GM18505 (cell line): ENCODE results near the gene MEF2A.

ENCODE experiments used
- ATAC-seq: cut with Tn5 transposase; IDR thresholded peaks from one replicate; pipeline ENCODE4 v1.9.1; 2021; ENCODE audit not compliant: unreplicated experiment
- POLR2A ChIP-seq: IDR thresholded peaks from 4 replicates; pipeline ENCODE4 v1.6.1; 2011; ENCODE audit warnings: borderline replicate concordance; ENCODE audit not compliant: insufficient read depth, insufficient read length; ENCODE audit errors: extremely low read depth

Gene MEF2A

GRCh38 chr15:99552111-99552510 is 13.7 kb upstream of the MEF2A start:
- TF ChIP-seq POLR2A: no peak
- no peak for ATAC-seq

DNA sequence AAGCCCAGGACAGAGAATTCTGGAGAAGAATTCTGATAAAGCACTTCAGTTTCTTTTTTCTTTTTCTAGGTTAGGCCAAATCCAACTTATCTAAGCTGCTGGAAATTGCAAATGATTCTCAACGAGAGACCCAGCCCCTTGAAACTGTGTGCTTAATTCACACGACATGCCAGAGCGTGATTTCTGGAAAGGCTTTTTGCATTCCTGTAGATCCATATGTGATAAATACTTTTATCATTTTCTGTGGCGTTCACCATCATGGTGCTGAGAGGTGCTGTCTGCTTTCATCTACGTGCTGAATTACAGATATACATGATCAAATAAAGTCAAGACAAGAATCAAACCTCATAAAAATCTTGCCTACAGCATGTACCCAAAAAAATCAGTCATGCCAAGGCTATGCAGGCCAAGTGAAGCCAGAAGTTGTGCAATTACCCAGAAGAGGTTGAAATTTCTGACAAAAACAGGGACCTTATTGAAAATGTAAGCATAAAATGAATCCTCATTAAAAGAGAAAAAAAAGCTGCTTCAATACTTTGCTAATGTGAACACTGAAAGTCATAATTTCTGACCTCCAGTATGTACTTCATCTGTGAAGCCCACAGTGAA is 10.8 kb upstream of the MEF2A start:
- TF ChIP-seq POLR2A: no peak
- no peak for ATAC-seq

DNA sequence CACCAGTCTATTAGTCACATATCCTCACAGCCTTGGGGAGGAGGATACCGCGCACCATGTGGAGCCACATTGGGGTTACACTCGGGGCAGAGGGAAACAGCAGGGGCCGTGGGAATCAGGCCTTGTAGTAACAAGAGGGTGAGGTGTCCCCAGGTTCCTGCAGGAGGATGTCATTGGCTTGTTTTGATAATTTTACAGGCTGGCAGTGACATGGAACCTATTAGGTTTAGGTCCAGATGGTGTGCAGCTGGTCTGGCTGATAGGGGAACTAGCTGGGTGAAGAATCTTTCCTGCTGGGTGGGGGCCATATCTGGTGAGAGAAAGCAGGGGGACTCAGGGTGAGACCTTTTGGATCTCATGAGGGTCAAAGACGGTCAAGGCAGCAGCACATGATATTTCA is 9.8 kb upstream of the MEF2A start:
- no peak for ATAC-seq
- TF ChIP-seq POLR2A: no peak

GRCh38 chr15:99556578-99556977 is 9.2 kb upstream of the MEF2A start:
- ATAC-seq: no peak
- no peak for TF ChIP-seq POLR2A

DNA sequence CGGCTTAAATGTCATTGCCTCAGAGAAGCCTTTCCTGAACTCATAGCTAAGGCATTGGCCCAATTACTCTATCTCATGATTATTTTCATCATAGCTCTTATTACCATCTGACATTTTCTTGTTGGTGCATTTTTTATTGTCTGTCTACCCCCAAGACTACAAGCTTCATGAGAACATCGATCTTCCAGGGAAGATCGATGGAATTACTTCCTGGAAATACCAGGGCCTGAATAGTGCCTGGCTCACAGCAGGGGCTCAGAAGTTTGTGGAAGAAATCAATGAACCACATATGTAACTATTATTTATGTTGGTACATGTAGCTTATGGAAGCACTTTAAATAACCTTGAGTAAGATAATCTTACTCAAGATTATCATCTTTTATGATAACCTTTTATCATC is 7.7 kb upstream of the MEF2A start:
- ATAC-seq: no peak
- no peak for TF ChIP-seq POLR2A

GRCh38 chr15:99558571-99558970 is 7.2 kb upstream of the MEF2A start:
- TF ChIP-seq POLR2A: no peak
- ATAC-seq: no peak

GRCh38 chr15:99561476-99562230 is 4.1 kb upstream of the MEF2A start:
- TF ChIP-seq POLR2A: no peak
- ATAC-seq: no peak

DNA sequence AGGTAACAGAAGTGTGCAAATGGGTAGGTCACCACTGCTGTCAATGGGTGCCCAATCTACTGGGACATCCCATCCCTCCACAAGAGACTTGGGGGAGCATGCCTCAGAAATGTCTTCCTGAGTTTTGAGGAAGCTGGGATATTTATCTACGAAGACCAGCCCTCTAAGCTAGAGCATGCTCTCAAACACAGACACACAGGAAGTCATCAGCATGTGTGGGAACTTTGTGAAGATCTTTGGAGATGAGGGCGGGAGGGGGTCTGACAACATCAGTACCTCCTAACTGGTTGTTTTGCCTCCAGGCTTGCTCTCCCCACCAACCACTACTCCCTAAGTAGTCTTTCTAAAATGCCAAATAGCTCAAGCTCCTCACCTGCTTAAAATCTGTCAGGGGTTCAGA is 3.5 kb upstream of the MEF2A start:
- TF ChIP-seq POLR2A: no peak

GRCh38 chr15:99564221-99565048 is 1.3 kb upstream of the MEF2A start:
- ATAC-seq: peak; percentile 25
- TF ChIP-seq POLR2A: no peak

More for the DNA sequence above, 3.5 kb upstream of the MEF2A start:
- no peak for ATAC-seq

DNA sequence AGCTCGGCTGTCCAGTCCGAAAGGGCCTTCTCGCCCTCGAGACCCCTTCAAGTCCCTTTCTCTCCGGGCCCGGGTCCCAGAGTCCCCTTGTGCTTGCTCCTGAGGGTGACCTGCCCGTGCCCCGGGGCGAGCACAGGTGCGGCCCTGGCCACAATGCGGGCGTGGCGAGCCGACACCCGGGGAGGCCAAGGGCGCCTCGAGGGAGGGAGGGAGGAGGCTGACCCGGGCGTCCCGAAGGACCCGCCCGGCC is 810 bp upstream of the MEF2A start:
- peak; percentile 48 for TF ChIP-seq POLR2A

DNA sequence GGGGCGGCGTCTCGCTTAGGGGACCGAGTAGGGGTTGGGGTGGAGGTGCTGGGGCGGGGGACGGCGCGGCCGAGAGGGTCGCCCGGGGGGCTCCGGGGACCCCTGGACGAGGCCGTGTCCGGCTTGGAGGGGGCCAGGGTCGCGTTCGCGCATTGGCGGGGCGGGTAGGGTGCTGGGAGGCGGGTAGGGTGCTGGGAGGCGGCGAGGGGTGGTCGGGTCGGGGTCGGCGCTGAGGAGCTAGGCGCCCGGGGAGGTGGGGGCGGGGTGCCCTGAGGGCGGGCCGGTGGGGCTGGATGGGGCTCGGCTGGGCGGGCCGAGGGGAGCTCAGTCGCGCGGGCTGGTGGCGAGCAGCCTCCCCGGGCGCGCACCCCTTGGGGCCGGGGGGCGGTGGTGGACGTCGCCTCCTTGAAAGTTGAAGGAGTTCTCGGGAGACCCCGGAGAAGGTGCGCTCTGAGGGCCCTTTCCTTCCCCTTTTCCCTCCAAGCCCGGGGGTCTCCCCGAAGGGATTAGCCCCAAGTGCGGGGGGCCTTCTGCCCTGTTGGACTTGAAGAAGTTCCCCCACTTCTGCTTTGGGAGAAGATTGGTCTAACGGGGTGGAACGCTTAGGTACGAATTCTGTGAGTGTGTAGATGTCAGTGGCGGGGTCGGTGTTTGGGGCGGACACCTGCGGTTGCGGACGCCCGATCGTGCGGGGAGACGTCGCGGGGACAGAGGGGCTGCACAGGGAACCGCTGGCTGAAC is 543 bp downstream of the MEF2A start:
- no peak for TF ChIP-seq POLR2A
- ATAC-seq: no peak

More for the DNA sequence above, 810 bp upstream of the MEF2A start:
- ATAC-seq: no peak

- TF ChIP-seq POLR2A: no peak
- ATAC-seq: no peak
Measured at GRCh38 chr15:99568625-99569352, 3.0 kb downstream of the MEF2A start.

GRCh38 chr15:99571299-99571698 is 5.5 kb downstream of the MEF2A start:
- ATAC-seq: no peak
- no peak for TF ChIP-seq POLR2A

DNA sequence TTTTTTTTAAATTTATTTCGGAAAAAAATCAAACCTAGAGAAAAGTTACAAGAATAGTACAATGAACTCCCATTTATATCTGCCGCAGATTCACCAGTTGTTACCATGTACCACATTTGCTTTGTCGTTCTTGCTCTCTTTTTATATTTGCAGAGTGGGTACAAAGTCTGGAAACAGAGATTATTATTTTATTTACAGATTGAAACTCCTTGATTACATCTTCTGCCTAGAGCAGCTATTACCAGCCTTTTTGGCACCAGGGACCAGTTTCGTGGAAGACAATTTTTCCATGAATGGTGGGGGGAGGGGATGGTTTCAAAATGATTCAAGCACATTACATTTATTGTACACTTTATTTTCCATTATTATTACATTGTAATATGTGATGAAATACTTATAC is 8.3 kb downstream of the MEF2A start:
- no peak for ATAC-seq
- no peak for TF ChIP-seq POLR2A

- no peak for TF ChIP-seq POLR2A
- ATAC-seq: no peak
Measured at GRCh38 chr15:99574502-99574901, 8.7 kb downstream of the MEF2A start.
